Measurements from ENCODE around the gene PGF. TPM values are rescaled to one million over a fixed set of nuclear protein-coding genes. Genes with fewer than 3 reads are reported as not detected.
A peak's percentile ranks its signal among the peaks of the same experiment; 100 is the strongest.

Gene PGF
- total and polyA plus RNA-seq, 2 of the 13 experiments (the other 11 are each of a cell fraction or from before 2014, with no cell fraction given), result 10.7 to 27.5 TPM

- Histone ChIP-seq H2AFZ (ENCODE audit: low read length) (no peak overlapping the region), H4K20me1 (ENCODE audit: insufficient read depth, low read length) (no peaks in the 10 kb centered on the region), H3K27ac (ENCODE audit: extremely low read length, insufficient read depth, low read length) (no peak overlapping the region), H3K4me2 (ENCODE audit: low read depth, low read length) (no peak overlapping the region), H3K36me3 (replicated peaks in 1 of 2; ENCODE audit: control insufficient read depth in 1 of 2, insufficient read depth in 2 of 2, low read length in 2 of 2) (no peaks in the 10 kb centered on the region), H3K4me3 (replicated peaks in 1 of 3; ENCODE audit: insufficient read depth in 1 of 3, low read depth in 2 of 3, low read length in 3 of 3) (no peak overlapping the region), H3K9ac (ENCODE audit: insufficient read depth, low read depth, low read length) (no peak overlapping the region), H3K79me2 (ENCODE audit: insufficient read depth, low read length) (no peaks in the 10 kb centered on the region), H3K9me3 (ENCODE audit: low read length) (no peaks in the 10 kb centered on the region), H3K4me1 (ENCODE audit: insufficient read depth, low read length) (peaks cover 18% of the 10 kb centered on the region; the same call in 1 of the 2 replicates), H3K27me3 (ENCODE audit: control insufficient read depth in 1 of 2, insufficient read depth in 2 of 2, low read length in 2 of 2) (peaks cover 3 to 34% of the 10 kb centered on the region in 2 experiments; a peak in 3 of 5 replicates)
- CTCF ChIA-PET (ENCODE audit: low intra/inter-chr PET ratio, low total read pairs), result no interaction called here
- in situ Hi-C loops (cut with HindIII; ENCODE audit: extremely low pct_ligation_motif_present, low pct_unique_long_range_greater_than_20kb), result no loop called here
- TF ChIP-seq LRRFIP1 (CRISPR knock-in tag; conservative IDR thresholded peaks at IDR 0.05) (no peak), ZNF768 (CRISPR knock-in tag; IDR thresholded peaks at IDR 0.05) (peak; percentile 59; the same call in 1 of the 2 replicates), ATF7 (IDR thresholded peaks at IDR 0.05) (peak; percentile 33; the same call in 1 of the 2 replicates), ATF7 (CRISPR knock-in tag; IDR thresholded peaks at IDR 0.05) (no peak)
- intact Hi-C loops (cut with micrococcal nuclease; ENCODE audit: unreplicated experiment), result no loop called here
- no TSS peak for BruUV-seq (replicated peaks)
- no peak for DNase-seq (ENCODE audit: low spot score)
- POLR2A ChIA-PET, result interaction anchor here (2.3 to 2.9 kb wide), 2 partner anchors 11 to 14 kb away, joined by 11 to 12 read pairs; partner anchors contain the start of gene PGF
- no peak for FAIRE-seq
- WGBS (ENCODE audit: low lambda C conversion rate), result 43% methylated on average over 5 of the region's 5 CpGs
- no peak for ATAC-seq
These were observed 10.2 kb upstream of the PGF start for GRCh38 chr14:74965486-74966153.
